Stimulated activated CD8-positive, alpha-beta memory T cell treated with anti-CD3 and anti-CD28 coated beads, Interleukin-15, amount 100 ng/mL, for 24 hours (primary cell): Measurements from ENCODE around the gene XPNPEP2.

Experiments
- DNase-seq: peaks from one replicate; pipeline ENCODE4 v3.0.0-alpha.2; 2020; ENCODE audit warnings: low read depth

The XPNPEP2 gene

DNA sequence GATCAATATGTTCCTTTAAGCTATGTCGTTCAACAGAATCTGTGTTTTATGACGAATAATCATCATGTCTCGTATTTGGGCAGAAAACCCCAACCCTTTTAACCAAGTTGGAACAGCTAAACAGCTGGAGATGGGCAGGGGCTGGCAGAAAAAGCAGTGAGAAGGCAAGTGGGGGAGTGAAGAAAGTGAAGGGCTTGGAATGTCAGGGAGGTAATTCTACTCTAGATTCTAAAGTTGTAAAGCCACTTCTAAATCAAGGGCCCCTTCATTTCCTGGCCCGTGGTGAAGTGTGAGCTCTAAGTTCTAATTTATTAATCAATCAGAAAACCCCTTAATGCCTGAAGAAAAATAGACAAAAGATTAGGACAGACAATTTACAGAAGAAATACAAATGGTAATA, 61.4 kb downstream of the XPNPEP2 start:
- DNase-seq = no peak

DNA sequence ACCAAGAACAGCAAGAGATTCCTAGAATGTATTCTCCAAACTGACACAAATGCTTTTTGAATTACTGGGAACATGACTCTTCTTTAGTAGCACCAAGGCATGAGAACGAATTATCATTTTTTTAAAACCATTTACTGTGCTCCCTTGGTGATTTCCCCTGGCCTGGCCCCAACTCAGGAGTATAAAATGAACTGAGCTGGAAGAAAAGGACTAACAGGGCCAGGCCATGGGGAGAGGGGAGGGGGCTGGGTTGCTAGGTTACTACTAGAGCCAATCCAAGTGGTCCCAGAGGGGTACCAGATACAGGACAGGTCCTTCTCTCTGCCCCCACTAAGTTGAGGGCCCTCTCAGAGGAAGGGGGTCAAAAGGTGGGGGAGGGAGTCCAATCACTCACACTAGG, 64.1 kb downstream of the XPNPEP2 start:
- no peak for DNase-seq

DNA sequence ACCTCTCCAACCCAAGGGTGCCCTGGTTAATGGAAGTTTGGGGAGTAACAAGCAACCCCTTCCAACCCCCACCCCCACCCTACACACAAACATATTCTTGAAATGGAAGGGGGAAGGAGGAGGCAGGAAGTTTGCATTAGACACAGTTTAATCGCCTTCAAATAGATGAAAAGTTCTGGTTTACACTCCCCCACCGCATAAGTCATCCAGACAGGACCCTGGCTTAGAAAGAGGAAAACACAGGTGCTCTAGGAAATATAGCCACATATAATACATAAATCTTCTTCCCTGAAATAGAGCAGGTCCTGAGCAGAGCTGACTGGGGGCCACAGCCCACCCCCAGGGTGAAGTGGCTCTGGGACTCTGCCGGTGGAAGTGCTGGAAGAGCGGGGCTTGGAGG, 66.0 kb downstream of the XPNPEP2 start:
- no peak for DNase-seq

DNA sequence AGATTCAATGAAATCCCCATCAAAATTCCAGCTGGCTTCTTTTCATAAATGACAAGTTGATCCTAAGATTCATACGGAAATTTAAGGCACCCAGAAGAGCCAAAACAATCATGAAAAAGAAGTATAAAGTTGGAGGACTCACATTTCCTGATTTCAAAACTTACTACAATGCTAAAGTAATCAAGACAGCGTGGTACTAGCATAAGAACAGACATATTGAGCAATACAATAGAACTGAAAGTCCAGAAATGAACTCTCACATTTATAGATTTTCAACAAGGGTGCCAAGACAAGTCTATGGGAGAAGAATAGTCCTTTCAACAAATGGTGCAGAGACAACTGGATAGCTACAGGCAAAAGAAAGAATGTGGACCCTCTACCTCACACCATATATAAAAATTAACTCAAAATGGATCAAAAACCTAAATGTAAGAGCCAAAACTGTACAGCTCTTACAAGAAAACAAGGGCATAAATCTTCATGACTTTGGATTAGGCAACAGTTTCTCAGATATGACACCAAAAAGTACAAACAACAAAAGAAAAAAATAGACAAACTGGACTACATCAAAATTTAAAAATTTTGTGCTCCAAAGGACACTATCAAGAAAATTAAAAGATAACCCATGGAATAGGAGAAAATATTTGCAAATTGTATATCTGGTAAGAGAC, 69.5 kb downstream of the XPNPEP2 start:
- DNase-seq = no peak

DNA sequence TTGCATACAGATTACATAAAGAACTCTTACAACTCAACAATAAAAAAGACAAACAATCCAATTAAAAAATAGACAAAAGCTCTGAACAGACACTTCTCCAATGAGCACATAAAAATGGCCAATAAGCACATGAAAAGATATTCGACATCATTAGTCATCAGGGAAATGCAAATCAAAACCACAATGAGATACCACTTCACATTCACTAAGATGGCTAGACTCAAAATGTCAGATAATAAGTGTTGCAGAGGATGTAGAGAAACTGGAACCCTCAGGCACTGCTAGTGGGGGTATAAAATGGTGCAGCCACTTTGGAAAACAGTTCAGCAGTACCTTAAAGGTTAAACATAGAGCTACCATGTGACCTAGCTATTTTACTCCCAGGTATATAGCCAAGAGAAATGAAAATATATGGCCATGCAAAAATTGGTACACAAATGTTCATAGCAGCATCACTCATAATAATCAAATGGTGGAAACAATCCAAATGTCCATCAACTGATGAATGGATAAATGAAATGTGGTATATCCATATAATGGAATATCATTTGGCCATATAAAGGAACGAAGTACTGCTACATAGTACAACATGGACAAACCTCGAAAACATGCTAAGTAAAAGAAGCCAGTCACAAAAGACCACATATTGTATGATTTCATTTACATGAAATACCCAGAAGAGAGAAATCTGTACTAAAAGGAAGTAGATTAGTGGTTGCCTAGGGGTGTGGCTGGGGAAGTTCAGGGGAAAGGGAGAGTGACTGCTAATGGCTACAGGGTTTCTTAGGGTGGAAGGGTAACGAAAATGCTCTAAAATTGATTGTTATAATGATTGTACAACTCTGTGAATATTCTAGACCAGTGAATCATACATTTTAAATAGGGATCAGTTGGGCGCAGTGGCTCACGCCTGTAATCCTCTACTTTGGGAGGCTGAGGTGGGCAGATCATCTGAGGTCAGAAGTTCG, 70.3 kb downstream of the XPNPEP2 start:
- DNase-seq = no peak

DNA sequence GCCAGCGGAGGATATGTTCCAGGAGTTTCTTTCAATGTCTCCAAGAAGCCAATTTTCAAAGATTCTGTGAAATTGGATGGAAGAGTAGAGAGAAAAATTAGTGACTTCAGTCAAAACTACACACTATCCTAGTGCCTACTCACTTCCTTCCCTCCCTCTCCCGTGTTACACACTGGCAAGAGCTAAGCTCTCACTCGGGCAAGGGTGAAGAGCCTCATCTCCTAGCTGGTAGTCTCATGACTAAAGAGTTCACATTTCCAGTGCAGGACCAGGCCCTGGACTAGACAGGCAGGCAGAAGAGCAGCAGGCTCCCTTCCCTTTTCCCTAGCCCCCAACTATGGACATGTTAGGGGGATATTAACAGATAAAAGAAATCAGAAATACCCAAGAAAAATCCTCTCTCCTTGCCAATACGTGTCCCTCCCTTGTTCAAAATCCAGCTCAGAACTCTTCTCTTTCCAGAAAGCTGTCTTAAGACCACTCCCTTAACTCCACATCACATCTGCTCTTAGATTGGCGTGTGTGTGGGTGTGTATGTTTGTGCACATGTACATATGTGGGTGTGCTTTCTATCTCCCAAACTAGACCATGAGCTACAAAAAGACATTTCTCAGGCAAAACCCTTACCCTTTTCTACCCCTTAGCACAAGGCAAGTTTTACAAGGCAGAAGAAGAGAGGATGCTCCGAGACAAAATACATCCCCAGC, 75.0 kb downstream of the XPNPEP2 start:
- no peak for DNase-seq

DNA sequence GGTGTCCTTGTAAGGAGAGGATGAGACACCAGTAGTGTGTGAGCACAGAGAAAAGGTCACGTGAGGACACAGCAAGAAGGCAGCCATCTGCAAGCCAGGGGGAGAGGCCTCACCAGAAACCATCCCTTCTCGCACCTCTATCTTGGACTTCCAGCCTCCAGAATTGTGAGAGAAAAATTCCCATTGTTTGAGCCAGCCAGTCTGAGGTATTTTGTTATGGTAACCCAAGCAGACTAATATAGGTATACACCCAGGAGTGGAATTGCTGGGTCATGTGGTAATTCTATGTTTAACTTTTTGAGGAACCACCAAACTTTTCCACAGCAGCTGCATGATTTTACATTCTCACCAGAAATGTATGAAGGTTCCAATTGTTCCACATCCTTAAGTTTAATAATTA, 79.3 kb downstream of the XPNPEP2 start:
- DNase-seq = no peak
